NCI-H1048 (cell line): ENCODE results near the gene PSMD1.
"Not testable (repeated sequence)": the region's sequence is repeated elsewhere in the genome, so short reads cannot be mapped to it uniquely, and the experiment has no call there.

Experiments used
- DNase-seq: peaks from one replicate; lab custom pipeline; 2025; lab: John Stamatoyannopoulos, UW

PSMD1 gene

GRCh38 chr2:231160701-231161100 lies 104.0 kb downstream of the PSMD1 start:
- DNase-seq = no peak

- no peak for DNase-seq
Measured at GRCh38 chr2:231161252-231161839, 104.7 kb downstream of the PSMD1 start.

- DNase-seq = no peak
Measured at GRCh38 chr2:231161877-231162329, 105.2 kb downstream of the PSMD1 start.

DNA sequence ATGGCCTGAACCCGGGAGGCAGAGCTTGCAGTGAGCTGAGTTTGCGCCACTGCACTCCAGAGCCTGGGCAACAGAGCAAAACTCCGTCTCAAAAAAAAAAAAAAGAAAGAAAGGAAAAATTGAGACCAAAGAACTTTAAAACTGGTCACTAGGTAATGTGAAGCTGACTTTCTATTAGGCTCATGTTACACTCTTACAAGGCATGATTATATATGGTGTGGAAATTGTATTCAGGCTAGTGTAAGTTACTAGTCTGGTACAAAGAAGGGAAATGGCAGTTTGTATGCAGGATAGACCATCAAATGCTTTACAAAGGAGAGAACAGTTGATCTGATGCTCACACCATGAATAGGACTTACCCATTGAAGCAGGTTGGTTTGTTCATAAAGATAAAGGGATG lies 106.3 kb downstream of the PSMD1 start:
- DNase-seq = no peak

- no peak for DNase-seq
Measured at GRCh38 chr2:231163414-231164095, 106.9 kb downstream of the PSMD1 start.

GRCh38 chr2:231167745-231168459 lies 111.2 kb downstream of the PSMD1 start:
- no peak for DNase-seq

- DNase-seq = no peak
Measured at GRCh38 chr2:231168460-231169139, 111.9 kb downstream of the PSMD1 start.

DNA sequence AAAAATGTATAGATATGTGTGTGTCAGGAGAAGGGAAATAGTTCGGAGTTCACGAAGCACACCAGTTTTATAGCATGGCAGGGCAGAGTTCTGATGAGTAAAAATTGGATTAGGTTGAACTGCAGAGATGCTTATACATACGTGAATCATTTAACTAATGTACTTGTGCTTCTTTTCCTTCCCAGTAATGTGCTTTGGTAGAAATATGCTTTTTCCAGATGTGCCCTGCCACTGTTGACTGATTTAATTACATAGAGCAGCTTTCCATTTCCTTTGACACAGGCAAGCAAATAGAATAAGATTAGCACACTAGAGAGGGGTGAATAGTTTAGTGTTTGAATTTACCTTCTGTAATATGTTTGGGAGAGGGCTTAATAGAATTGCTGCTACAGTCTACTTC lies 112.8 kb downstream of the PSMD1 start:
- no peak for DNase-seq

DNA sequence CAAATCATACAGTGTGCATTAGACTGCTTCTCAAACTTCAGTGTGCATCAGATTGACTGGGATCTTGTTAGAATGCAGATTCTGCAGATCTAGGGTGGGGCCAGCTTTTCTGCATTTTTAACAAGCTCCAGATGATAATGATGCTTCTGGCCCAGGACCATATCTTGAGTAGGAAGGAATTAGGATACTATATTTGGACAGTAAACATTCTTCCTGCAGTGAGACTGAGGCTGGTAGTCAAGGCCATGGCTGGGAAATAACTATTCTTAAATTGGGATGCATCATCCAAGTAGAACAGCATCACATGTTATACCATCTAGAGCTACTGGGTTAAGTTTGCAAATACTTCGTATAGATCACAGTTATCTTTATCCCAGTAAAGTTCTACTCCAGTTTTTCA lies 113.4 kb downstream of the PSMD1 start:
- no peak for DNase-seq

- no peak for DNase-seq
Measured at GRCh38 chr2:231172025-231172424, 115.4 kb downstream of the PSMD1 start.

GRCh38 chr2:231174211-231174651 lies 117.6 kb downstream of the PSMD1 start:
- no peak for DNase-seq

GRCh38 chr2:231176066-231176465 lies 119.4 kb downstream of the PSMD1 start:
- no peak for DNase-seq

GRCh38 chr2:231177156-231178025 lies 120.7 kb downstream of the PSMD1 start:
- no peak for DNase-seq

GRCh38 chr2:231178805-231179204 lies 122.1 kb downstream of the PSMD1 start:
- not testable (repeated sequence) for DNase-seq

- no peak for DNase-seq
Measured at GRCh38 chr2:231181860-231182512, 125.3 kb downstream of the PSMD1 start.

GRCh38 chr2:231182513-231182899 lies 125.8 kb downstream of the PSMD1 start:
- DNase-seq = no peak

DNA sequence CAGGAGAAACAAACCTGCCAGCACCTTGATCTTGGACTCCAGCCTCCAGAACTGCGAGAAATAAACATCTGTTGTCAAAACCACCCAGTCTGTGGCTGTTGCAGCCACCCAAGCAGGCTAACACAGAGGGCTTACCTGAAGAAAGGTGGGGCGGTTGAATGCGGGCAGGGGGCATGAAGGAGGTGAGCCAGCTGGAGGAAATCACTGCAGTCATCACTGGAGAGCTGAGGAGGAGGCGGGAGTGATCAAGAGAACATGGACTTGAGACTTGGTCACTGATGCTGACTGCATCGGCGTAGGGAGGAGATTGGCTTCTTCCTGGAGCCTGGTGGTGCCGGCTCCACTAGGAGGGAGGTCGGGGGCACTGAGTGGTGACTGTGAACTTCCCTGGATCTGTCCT lies 127.2 kb downstream of the PSMD1 start:
- no peak for DNase-seq

DNA sequence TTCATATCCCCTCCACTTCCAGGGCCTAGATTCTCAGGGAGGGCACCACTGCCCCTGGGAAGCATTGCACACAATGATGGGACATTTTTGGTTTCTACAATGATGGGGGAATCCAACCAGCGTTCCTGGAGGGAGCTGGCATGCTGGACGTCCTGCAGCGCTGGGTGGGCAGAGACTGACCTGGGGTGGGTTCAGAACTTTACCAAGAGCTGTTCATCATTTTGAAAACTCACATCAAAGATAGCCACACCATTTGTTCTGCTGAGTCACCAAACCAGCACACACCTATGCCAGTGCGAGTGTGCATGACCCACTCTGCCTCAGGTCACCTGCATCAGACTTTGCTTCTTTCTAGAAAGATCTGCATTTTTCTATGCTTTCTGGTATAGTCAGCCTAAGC lies 127.7 kb downstream of the PSMD1 start:
- DNase-seq = no peak

DNA sequence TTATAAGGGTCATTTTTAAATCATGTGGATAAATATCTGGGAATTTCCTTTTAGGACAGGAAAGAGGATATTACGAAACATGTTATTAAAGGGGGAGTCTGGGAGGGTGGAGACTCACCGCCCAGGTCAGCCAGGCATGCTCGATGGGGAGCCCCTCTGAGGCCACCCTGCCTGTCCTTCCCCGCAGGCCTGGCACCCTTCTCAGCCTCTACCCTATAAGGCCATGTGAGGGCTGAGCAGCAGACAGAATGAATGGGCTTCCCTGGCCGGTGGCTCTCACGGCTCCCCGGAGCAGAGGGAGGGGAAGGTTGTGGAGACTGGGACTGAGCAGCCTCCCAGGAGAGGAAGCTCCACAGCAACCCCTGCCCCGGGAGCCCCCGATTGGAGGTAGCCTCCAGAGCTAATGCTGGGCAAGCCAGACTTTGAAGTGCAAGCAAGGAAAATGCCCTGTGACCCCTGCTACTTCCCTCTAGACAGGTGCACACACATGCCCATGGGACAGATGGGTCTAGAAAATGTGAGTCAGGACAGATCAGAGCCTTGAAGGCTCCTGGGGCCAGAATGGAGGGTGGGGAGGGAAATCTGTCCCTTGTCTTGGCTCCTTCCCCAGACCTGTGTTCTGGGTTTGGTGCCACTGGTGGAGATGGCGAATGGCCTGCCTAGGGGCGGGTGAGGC lies 128.5 kb downstream of the PSMD1 start:
- DNase-seq = no peak

DNA sequence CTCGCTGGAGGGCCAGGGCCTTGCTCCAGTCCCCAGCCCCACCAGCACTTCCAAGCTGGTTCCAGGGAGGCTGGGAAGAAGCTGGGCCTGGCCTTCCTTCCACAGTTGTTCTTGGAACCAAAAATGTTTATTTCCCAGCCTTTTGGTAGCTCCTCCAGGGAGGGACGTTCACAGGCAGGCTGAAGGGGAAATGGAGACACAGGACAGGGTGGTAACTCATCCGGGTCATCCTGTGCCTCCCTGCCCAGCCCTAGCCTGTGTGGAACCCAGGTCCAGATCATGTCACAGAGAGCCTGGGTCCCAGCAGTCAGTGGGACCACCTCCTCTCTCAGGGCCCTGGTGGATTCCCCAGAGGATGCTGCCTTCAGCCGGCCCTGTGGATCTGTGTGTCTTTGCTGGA lies 129.2 kb downstream of the PSMD1 start:
- no peak for DNase-seq

- no peak for DNase-seq
Measured at GRCh38 chr2:231186325-231186724, 129.7 kb downstream of the PSMD1 start.
